ENCODE data around the gene CASR. TPM values are rescaled to one million over a fixed set of nuclear protein-coding genes. Genes with fewer than 3 reads are reported as not detected.

CASR gene
- total RNA-seq, 1 donor from 2014 or later, result not detected

DNA sequence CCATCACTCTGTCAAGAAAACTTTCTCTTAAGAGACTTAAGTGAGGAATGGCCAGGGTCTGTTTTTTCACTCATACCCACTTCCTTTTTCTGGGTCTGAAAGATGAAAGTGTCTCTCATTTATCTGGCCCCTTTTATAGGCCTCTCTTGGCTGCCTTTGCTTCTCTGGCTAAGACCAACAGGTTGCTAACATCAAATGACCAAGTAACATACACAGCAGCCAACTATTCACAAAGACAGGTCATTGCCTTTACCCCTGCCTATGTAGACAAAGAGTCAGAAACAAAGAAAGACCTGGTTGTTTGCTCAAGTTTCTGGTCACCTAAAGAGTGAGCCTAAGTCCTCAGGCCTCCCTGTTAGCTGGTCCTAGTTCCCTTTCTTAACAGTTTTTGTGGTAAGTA is 117.6 kb downstream of the CASR start:
- TF ChIP-seq, protein P1, sequence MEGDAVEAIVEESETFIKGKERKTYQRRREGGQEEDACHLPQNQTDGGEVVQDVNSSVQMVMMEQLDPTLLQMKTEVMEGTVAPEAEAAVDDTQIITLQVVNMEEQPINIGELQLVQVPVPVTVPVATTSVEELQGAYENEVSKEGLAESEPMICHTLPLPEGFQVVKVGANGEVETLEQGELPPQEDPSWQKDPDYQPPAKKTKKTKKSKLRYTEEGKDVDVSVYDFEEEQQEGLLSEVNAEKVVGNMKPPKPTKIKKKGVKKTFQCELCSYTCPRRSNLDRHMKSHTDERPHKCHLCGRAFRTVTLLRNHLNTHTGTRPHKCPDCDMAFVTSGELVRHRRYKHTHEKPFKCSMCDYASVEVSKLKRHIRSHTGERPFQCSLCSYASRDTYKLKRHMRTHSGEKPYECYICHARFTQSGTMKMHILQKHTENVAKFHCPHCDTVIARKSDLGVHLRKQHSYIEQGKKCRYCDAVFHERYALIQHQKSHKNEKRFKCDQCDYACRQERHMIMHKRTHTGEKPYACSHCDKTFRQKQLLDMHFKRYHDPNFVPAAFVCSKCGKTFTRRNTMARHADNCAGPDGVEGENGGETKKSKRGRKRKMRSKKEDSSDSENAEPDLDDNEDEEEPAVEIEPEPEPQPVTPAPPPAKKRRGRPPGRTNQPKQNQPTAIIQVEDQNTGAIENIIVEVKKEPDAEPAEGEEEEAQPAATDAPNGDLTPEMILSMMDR (IDR thresholded peaks at IDR 0.05; ENCODE audit: partially characterized antibody, unreplicated experiment), result no peak

DNA sequence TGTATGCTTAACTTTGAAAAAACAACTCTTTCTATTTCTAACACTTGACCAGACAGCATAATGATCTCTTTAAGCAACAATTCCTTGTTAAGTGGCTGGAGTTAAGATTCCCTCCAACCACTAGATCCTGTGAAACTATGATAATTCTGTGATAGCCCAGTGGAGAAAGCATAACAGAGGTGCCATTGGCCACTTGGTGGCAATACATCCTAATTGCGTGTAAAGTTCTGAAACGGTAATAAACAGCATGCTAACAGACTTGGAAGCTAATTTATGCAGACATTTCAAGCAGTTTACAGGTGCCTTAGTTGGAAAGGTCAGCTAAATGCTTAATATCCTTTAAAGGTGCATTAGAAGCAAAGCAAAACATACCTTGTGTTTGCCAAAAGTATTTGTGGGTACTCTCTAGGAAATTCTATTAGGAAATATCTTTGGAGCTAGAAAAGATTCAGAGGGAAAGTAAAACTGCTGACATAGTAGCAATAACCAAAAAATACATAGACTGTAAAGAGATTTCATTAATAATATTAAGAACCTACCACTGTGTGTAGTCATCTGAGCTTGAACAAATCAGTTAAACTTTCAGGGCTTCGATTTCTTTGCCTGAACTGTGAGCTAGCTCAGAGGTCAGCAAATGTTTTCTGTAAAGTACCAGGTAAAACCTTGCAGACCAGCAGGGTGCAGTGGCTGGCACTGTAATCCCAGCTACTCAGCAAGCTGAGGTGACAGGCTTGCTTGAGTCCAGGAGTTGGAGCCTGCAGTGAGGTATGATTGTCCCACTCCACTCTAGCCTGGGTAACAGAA is 122.6 kb downstream of the CASR start:
- peaks cover 2% of the 10 kb centered on the region for H3K9me3 Mint-ChIP-seq (ENCODE audit: unreplicated experiment)
- TF ChIP-seq, protein P1 (IDR thresholded peaks at IDR 0.05; ENCODE audit: partially characterized antibody, unreplicated experiment), result no peak
- H3K27me3 Mint-ChIP-seq (ENCODE audit: unreplicated experiment), result no peaks in the 10 kb centered on the region
- no peaks in the 10 kb centered on the region for H3K36me3 Mint-ChIP-seq (ENCODE audit: unreplicated experiment)
- no peak overlapping the region for H3K4me3 Mint-ChIP-seq (ENCODE audit: unreplicated experiment)
- H3K4me1 Mint-ChIP-seq (ENCODE audit: low read depth, unreplicated experiment), result no peaks in the 10 kb centered on the region
- DNase-seq, result no peak
- H3K27ac Mint-ChIP-seq (ENCODE audit: unreplicated experiment), result no peak overlapping the region

More for the DNA sequence above, 117.6 kb downstream of the CASR start:
- DNase-seq, result no peak
- no peaks in the 10 kb centered on the region for H3K4me1 Mint-ChIP-seq (ENCODE audit: low read depth, unreplicated experiment)
- no peaks in the 10 kb centered on the region for H3K27me3 Mint-ChIP-seq (ENCODE audit: unreplicated experiment)
- H3K9me3 Mint-ChIP-seq (ENCODE audit: unreplicated experiment), result no peaks in the 10 kb centered on the region
- H3K36me3 Mint-ChIP-seq (ENCODE audit: unreplicated experiment), result no peaks in the 10 kb centered on the region
- H3K4me3 Mint-ChIP-seq (ENCODE audit: unreplicated experiment), result no peak overlapping the region
- H3K27ac Mint-ChIP-seq (ENCODE audit: unreplicated experiment), result no peak overlapping the region

DNA sequence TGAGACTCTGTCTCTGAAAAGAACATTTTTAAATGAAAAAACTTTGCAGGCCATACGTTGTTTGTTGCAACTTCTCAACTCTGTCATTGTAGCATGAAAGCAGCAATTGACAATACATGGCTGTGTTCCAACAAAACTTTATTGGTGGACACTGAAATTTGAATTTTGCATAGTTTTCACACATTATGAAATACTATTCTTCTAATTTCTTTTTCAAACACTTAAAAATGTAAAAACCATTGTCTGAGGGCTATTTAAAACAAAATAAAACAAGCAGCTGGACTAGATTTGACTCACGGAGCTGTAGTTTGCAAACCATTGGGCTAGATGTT is 123.1 kb downstream of the CASR start:
- H3K27ac Mint-ChIP-seq (ENCODE audit: unreplicated experiment), result no peak overlapping the region
- peaks cover 2% of the 10 kb centered on the region for H3K9me3 Mint-ChIP-seq (ENCODE audit: unreplicated experiment)
- H3K4me3 Mint-ChIP-seq (ENCODE audit: unreplicated experiment), result no peak overlapping the region
- TF ChIP-seq, protein P1 (IDR thresholded peaks at IDR 0.05; ENCODE audit: partially characterized antibody, unreplicated experiment), result no peak
- H3K4me1 Mint-ChIP-seq (ENCODE audit: low read depth, unreplicated experiment), result no peaks in the 10 kb centered on the region
- DNase-seq, result no peak
- H3K27me3 Mint-ChIP-seq (ENCODE audit: unreplicated experiment), result no peaks in the 10 kb centered on the region
- H3K36me3 Mint-ChIP-seq (ENCODE audit: unreplicated experiment), result no peaks in the 10 kb centered on the region

DNA sequence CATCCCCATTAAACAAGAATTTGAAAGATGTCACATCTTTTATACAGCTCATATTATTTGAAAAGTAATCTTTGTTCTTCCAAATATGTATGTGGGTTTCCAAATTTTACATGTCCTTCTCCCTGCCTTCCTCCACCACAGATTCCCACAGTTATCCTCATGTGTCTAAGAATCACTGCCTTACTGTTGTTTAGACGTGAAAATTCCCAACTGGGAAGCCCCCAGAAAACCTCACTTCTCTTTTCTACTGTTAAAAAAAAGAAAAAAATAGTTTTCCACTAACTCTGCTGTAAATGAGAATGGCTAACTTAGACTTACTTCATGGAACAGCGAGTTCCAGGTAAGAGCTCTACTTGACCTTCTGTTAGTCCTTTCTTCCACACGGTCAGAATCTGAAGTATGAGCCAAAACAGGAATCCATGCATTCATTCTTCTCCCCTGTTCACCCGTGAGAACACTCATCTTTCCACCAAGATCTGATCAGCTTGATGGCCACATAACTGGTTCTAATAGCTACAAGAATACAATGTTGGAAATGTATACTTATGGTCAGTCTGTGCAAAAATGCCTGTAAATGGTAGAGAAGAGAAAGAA is 123.7 kb downstream of the CASR start:
- TF ChIP-seq, protein P1 (IDR thresholded peaks at IDR 0.05; ENCODE audit: partially characterized antibody, unreplicated experiment), result no peak
- H3K36me3 Mint-ChIP-seq (ENCODE audit: unreplicated experiment), result no peaks in the 10 kb centered on the region

DNA sequence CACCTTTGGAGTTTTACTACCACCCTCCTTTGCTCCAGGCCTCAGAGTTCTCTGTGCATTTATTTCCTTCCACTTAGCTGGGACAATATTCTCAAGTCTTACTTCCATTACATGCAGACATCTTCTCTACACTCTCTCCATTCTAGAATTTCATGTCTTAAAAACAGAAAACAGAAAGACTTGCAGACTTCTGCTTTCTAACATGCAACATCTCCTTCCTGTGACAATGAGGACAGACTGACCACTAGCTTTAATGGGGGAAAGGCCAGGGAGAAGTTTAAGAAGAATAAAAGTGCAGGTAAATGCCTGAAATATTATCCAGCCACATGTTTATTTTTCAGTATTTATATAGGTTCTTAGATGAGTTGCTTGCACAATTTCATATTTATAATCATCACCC is 124.5 kb downstream of the CASR start:
- H3K36me3 Mint-ChIP-seq (ENCODE audit: unreplicated experiment), result no peaks in the 10 kb centered on the region
- H3K4me1 Mint-ChIP-seq (ENCODE audit: low read depth, unreplicated experiment), result no peaks in the 10 kb centered on the region
- no peaks in the 10 kb centered on the region for H3K27me3 Mint-ChIP-seq (ENCODE audit: unreplicated experiment)
- TF ChIP-seq, protein P1 (IDR thresholded peaks at IDR 0.05; ENCODE audit: partially characterized antibody, unreplicated experiment), result no peak
- no peak overlapping the region for H3K4me3 Mint-ChIP-seq (ENCODE audit: unreplicated experiment)
- H3K27ac Mint-ChIP-seq (ENCODE audit: unreplicated experiment), result no peak overlapping the region
- DNase-seq, result no peak
- H3K9me3 Mint-ChIP-seq (ENCODE audit: unreplicated experiment), result peaks cover 2% of the 10 kb centered on the region

More for the DNA sequence above, 123.7 kb downstream of the CASR start:
- Mint-ChIP-seq H3K27ac (ENCODE audit: unreplicated experiment) (no peak overlapping the region), H3K4me1 (ENCODE audit: low read depth, unreplicated experiment) (no peaks in the 10 kb centered on the region), H3K27me3 (ENCODE audit: unreplicated experiment) (no peaks in the 10 kb centered on the region), H3K4me3 (ENCODE audit: unreplicated experiment) (no peak overlapping the region), H3K9me3 (ENCODE audit: unreplicated experiment) (peaks cover 2% of the 10 kb centered on the region)
- DNase-seq, result no peak
